HEK293 (cell line): ENCODE results near the gene RHOT2.

Experiments used
- CTCF ChIA-PET: fragments of 350-600 bp; formaldehyde crosslinking; extraction: SDS; loops from one replicate; lab custom pipeline; 2021; ENCODE audit warnings: antibody characterized with exemption; lab: Yijun Ruan, JAX
- POLR2A ChIA-PET: fragments of 300-600 bp; formaldehyde crosslinking; extraction: SDS; loops from one replicate; lab custom pipeline; 2020; ENCODE audit warnings: antibody characterized with exemption, inconsistent platforms; lab: Yijun Ruan, JAX
- H3K27ac ChIP-seq: fragments of 200-500 bp; sonication (Bioruptor generic); 2 replicates; pipeline ENCODE4 v1.5.1; 2014; ENCODE audit warnings: low read depth, low read length, control low read depth, inconsistent platforms; ENCODE audit errors: extremely low read depth
- H3K36me3 ChIP-seq, 2 experiments: fragments of 200-500 bp in 1 of 2; sonication (Bioruptor generic) in 1 of 2; 1 replicate in 1 of 2; 2 replicates in 1 of 2; pipeline ENCODE4 v1.5.1; 2014 to 2017; ENCODE audit warnings: inconsistent platforms in 2 of 2, low read length in 2 of 2; ENCODE audit not compliant: control insufficient read depth in 2 of 2, insufficient read depth in 1 of 2
- H3K4me1 ChIP-seq: fragments of 200-500 bp; sonication (Bioruptor generic); 2 replicates; pipeline ENCODE4 v1.5.1; 2014; ENCODE audit warnings: mild to moderate bottlenecking, low read length, inconsistent platforms; ENCODE audit not compliant: control insufficient read depth, insufficient read depth
- H3K4me3 ChIP-seq: 2 replicates; pipeline ENCODE4 v1.5.1; 2011; ENCODE audit warnings: low read depth, mild to moderate bottlenecking, control low read depth, low read length, moderate library complexity
- H3K9me3 ChIP-seq: fragments of 200-500 bp; sonication (Bioruptor generic); 2 replicates; pipeline ENCODE4 v1.5.1; 2014; ENCODE audit warnings: low read depth, low read length, inconsistent platforms; ENCODE audit not compliant: control insufficient read depth, insufficient read depth
- EGR2 ChIP-seq: fragments of 450-650 bp; formaldehyde crosslinking; IDR thresholded peaks from 2 replicates; pipeline ENCODE4 v1.5.1; 2016; ENCODE audit warnings: low read depth, missing biosample characterization, missing genetic modification characterization
- KLF1 ChIP-seq: fragments of 450-650 bp; formaldehyde crosslinking; IDR thresholded peaks from 2 replicates; pipeline ENCODE4 v1.5.1; 2016; ENCODE audit warnings: missing biosample characterization, missing genetic modification characterization
- KLF10 ChIP-seq: fragments of 450-650 bp; IDR thresholded peaks from 2 replicates; pipeline ENCODE4 v1.5.1; 2018; ENCODE audit warnings: missing biosample characterization, mild to moderate bottlenecking, missing genetic modification characterization
- KLF8 ChIP-seq: fragments of 450-650 bp; formaldehyde crosslinking; IDR thresholded peaks from 2 replicates; pipeline ENCODE4 v1.5.1; 2016; ENCODE audit warnings: missing biosample characterization, missing genetic modification characterization
- MEIS1 ChIP-seq: sonication (generic); formaldehyde crosslinking; IDR thresholded peaks from 2 replicates; pipeline ENCODE4 v1.8.1; 2022; ENCODE audit warnings: missing genetic modification reagents, mild to moderate bottlenecking, borderline replicate concordance
- OSR2 ChIP-seq: fragments of 450-650 bp; formaldehyde crosslinking; IDR thresholded peaks from 2 replicates; pipeline ENCODE4 v1.5.1; 2016; ENCODE audit warnings: missing biosample characterization, missing genetic modification characterization
- PRDM6 ChIP-seq: fragments of 450-650 bp; formaldehyde crosslinking; IDR thresholded peaks from 2 replicates; pipeline ENCODE4 v1.5.1; 2017; ENCODE audit warnings: missing biosample characterization, missing genetic modification characterization
- SALL2 ChIP-seq: fragments of 450-650 bp; formaldehyde crosslinking; IDR thresholded peaks from 2 replicates; pipeline ENCODE4 v1.5.0; 2017; ENCODE audit warnings: missing biosample characterization, mild to moderate bottlenecking, missing genetic modification characterization, borderline replicate concordance
- ZBTB1 ChIP-seq: fragments of 450-650 bp; formaldehyde crosslinking; IDR thresholded peaks from 2 replicates; pipeline ENCODE4 v1.5.1; 2016; ENCODE audit warnings: missing biosample characterization, missing genetic modification characterization
- ZFP37 ChIP-seq: fragments of 450-650 bp; formaldehyde crosslinking; IDR thresholded peaks from 2 replicates; pipeline ENCODE4 v1.5.1; 2016; ENCODE audit warnings: missing biosample characterization, missing genetic modification characterization
- ZNF138 ChIP-seq: fragments of 450-650 bp; formaldehyde crosslinking; IDR thresholded peaks from 2 replicates; pipeline ENCODE4 v1.5.1; 2016; ENCODE audit warnings: missing biosample characterization, missing genetic modification characterization, borderline replicate concordance
- ZNF23 ChIP-seq: fragments of 450-650 bp; formaldehyde crosslinking; IDR thresholded peaks from 2 replicates; pipeline ENCODE4 v1.5.1; 2016; ENCODE audit warnings: missing biosample characterization, missing genetic modification characterization, borderline replicate concordance
- ZNF362 ChIP-seq: fragments of 450-650 bp; formaldehyde crosslinking; IDR thresholded peaks from 2 replicates; pipeline ENCODE4 v1.5.1; 2016; ENCODE audit warnings: missing biosample characterization, missing genetic modification characterization
- ZNF423 ChIP-seq: fragments of 450-650 bp; formaldehyde crosslinking; IDR thresholded peaks from 2 replicates; pipeline ENCODE4 v1.5.1; 2016; ENCODE audit warnings: missing biosample characterization, missing genetic modification characterization
- ZNF473 ChIP-seq: fragments of 450-650 bp; formaldehyde crosslinking; IDR thresholded peaks from 2 replicates; pipeline ENCODE4 v1.5.1; 2017; ENCODE audit warnings: missing biosample characterization, missing genetic modification characterization
- ZNF48 ChIP-seq: fragments of 450-650 bp; formaldehyde crosslinking; IDR thresholded peaks from 2 replicates; pipeline ENCODE4 v1.5.1; 2016; ENCODE audit warnings: missing biosample characterization, missing genetic modification characterization
- ZNF561 ChIP-seq: fragments of 450-650 bp; IDR thresholded peaks from 2 replicates; pipeline ENCODE4 v1.5.1; 2018; ENCODE audit warnings: missing biosample characterization, missing genetic modification characterization, borderline replicate concordance
- ZNF624 ChIP-seq: fragments of 450-650 bp; formaldehyde crosslinking; IDR thresholded peaks from 2 replicates; pipeline ENCODE4 v1.5.1; 2017; ENCODE audit warnings: missing biosample characterization, missing genetic modification characterization
- ZNF658 ChIP-seq: fragments of 450-650 bp; formaldehyde crosslinking; IDR thresholded peaks from 2 replicates; pipeline ENCODE4; 2016; ENCODE audit warnings: missing biosample characterization, missing genetic modification characterization
- ZNF843 ChIP-seq: fragments of 450-650 bp; formaldehyde crosslinking; IDR thresholded peaks from 2 replicates; pipeline ENCODE4 v1.5.1; 2016; ENCODE audit warnings: missing biosample characterization, missing genetic modification characterization
- TF ChIP-seq, protein P1 (sequence below): fragments of 450-650 bp; formaldehyde crosslinking; IDR thresholded peaks from 2 replicates; pipeline ENCODE4 v1.5.1; 2016; ENCODE audit warnings: missing biosample characterization, missing genetic modification characterization
- TF ChIP-seq, protein P2 (sequence below): fragments of 450-650 bp; formaldehyde crosslinking; IDR thresholded peaks from 2 replicates; pipeline ENCODE4 v1.5.1; 2016; ENCODE audit warnings: missing biosample characterization, missing genetic modification characterization
- TF ChIP-seq, protein P3 (sequence below): fragments of 450-650 bp; formaldehyde crosslinking; optimal IDR thresholded peaks from 2 replicates; pipeline ENCODE3; 2016; ENCODE audit warnings: missing biosample characterization, mild to moderate bottlenecking, missing genetic modification characterization
- TF ChIP-seq, protein P4 (sequence below): fragments of 450-650 bp; formaldehyde crosslinking; IDR thresholded peaks from 2 replicates; pipeline ENCODE4 v1.5.1; 2016; ENCODE audit warnings: missing biosample characterization, missing genetic modification characterization
- TF ChIP-seq, protein P5 (sequence below): fragments of 450-650 bp; formaldehyde crosslinking; IDR thresholded peaks from 2 replicates; pipeline ENCODE4 v1.5.1; 2016; ENCODE audit warnings: missing biosample characterization, missing genetic modification characterization, low read depth

RHOT2 gene

DNA sequence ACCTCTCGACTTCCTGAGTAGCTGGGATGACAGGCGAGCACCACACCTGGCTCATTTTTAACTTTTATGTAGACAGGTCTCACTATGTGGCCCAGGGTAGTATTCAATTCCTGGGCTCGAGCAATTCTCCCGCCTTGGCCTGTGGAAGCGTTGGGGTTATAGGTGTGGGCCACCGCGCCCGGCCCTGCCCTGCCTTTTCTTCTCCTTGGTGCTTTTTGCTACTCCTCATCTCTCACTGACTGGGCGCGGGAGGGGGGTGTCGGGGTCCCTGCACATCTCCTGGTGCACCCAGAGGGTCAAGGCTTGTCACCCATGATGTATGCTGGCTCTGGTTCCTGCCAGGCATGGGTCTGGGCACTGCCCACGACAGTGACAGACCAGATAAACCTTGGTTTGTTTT is 23.4 kb upstream of the RHOT2 start (continued):
- TF ChIP-seq ZNF362 (tag by site-specific recombination) (no peak), PRDM6 (tag by site-specific recombination) (no peak), ZNF658 (no peak)

DNA sequence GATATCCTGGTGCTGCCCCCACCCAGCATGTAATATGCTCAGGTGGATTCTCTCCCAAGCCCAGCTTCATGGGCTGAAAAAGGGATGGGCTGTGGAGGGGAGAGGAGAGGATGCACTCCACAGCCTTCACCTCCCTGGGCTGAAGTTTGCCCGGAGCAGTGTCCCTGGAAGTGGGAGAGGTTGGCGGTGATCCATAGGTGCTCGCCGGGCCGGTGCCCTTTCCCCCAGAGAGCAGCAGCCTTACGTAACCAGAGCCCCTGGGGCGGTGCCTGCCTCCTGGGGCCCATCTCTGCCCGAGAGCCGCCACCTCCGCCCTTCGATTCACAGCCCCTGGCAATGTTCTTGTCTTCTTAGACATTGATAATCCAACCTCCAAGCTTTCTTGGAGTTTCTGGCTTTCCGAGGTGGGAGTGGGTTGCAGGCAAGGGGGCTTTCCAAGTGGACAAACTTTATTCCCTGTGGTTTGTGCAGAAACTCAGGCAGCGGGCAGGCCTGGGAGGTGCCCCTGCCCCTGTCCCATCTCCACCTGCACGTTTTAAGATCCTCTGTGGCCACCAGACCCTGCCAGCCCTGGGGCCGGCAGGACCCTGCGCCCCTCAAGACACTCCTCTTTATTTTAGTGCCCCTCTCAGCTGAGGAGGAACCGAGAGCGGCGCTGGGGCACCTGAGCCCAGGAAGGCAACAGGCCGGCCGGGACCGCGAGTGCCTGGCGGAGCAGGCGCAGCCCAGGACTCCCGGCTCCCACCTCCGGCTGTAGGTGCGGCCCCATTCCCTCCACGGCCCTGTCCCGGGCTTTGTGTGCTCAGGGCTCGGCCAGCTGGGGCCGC is 21.9 kb upstream of the RHOT2 start:
- CTCF ChIA-PET, result no interaction called here
- Histone ChIP-seq H3K4me3 (no peak overlapping the region), H3K27ac (peak overlapping the region; percentile 31; the same call in 1 of the 2 replicates), H3K9me3 (no peaks in the 10 kb centered on the region), H3K36me3 (peaks cover 0 to 7% of the 10 kb centered on the region in 2 experiments; a peak in 2 of 3 replicates), H3K4me1 (peaks cover 9% of the 10 kb centered on the region; the same call in 1 of the 2 replicates)
- POLR2A ChIA-PET, result interaction anchor here (1.5 kb wide), 1 partner anchor 9 kb away, joined by 3 read pairs; no protein-coding TSS in a partner anchor
- TF ChIP-seq ZNF23 (tag by site-specific recombination), result no peak
- TF ChIP-seq OSR2 (tag by site-specific recombination), result no peak
- no peak for TF ChIP-seq ZNF843 (tag by site-specific recombination)
- no peak for TF ChIP-seq ZFP37
- TF ChIP-seq ZBTB1 (tag by site-specific recombination), result no peak
- no peak for TF ChIP-seq ZNF473 (tag by site-specific recombination)
- TF ChIP-seq MEIS1, result no peak
- TF ChIP-seq, protein P1, sequence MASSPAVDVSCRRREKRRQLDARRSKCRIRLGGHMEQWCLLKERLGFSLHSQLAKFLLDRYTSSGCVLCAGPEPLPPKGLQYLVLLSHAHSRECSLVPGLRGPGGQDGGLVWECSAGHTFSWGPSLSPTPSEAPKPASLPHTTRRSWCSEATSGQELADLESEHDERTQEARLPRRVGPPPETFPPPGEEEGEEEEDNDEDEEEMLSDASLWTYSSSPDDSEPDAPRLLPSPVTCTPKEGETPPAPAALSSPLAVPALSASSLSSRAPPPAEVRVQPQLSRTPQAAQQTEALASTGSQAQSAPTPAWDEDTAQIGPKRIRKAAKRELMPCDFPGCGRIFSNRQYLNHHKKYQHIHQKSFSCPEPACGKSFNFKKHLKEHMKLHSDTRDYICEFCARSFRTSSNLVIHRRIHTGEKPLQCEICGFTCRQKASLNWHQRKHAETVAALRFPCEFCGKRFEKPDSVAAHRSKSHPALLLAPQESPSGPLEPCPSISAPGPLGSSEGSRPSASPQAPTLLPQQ (tag by site-specific recombination), result 0 out of 2 replicates have a peak, but pooled peaks have one; percentile 57
- TF ChIP-seq, protein P2, sequence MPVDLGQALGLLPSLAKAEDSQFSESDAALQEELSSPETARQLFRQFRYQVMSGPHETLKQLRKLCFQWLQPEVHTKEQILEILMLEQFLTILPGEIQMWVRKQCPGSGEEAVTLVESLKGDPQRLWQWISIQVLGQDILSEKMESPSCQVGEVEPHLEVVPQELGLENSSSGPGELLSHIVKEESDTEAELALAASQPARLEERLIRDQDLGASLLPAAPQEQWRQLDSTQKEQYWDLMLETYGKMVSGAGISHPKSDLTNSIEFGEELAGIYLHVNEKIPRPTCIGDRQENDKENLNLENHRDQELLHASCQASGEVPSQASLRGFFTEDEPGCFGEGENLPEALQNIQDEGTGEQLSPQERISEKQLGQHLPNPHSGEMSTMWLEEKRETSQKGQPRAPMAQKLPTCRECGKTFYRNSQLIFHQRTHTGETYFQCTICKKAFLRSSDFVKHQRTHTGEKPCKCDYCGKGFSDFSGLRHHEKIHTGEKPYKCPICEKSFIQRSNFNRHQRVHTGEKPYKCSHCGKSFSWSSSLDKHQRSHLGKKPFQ (tag by site-specific recombination), result no peak
- TF ChIP-seq, protein P3, sequence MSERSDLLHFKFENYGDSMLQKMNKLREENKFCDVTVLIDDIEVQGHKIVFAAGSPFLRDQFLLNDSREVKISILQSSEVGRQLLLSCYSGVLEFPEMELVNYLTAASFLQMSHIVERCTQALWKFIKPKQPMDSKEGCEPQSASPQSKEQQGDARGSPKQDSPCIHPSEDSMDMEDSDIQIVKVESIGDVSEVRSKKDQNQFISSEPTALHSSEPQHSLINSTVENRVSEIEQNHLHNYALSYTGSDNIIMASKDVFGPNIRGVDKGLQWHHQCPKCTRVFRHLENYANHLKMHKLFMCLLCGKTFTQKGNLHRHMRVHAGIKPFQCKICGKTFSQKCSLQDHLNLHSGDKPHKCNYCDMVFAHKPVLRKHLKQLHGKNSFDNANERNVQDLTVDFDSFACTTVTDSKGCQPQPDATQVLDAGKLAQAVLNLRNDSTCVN (tag by site-specific recombination), result no peak
- peak; percentile 79; the same call in 1 of the 2 replicates for TF ChIP-seq KLF1 (tag by site-specific recombination)
- TF ChIP-seq, protein P4, sequence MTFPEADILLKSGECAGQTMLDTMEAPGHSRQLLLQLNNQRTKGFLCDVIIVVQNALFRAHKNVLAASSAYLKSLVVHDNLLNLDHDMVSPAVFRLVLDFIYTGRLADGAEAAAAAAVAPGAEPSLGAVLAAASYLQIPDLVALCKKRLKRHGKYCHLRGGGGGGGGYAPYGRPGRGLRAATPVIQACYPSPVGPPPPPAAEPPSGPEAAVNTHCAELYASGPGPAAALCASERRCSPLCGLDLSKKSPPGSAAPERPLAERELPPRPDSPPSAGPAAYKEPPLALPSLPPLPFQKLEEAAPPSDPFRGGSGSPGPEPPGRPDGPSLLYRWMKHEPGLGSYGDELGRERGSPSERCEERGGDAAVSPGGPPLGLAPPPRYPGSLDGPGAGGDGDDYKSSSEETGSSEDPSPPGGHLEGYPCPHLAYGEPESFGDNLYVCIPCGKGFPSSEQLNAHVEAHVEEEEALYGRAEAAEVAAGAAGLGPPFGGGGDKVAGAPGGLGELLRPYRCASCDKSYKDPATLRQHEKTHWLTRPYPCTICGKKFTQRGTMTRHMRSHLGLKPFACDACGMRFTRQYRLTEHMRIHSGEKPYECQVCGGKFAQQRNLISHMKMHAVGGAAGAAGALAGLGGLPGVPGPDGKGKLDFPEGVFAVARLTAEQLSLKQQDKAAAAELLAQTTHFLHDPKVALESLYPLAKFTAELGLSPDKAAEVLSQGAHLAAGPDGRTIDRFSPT (tag by site-specific recombination), result no peak
- no peak for TF ChIP-seq ZNF138 (tag by site-specific recombination)
- TF ChIP-seq, protein P5, sequence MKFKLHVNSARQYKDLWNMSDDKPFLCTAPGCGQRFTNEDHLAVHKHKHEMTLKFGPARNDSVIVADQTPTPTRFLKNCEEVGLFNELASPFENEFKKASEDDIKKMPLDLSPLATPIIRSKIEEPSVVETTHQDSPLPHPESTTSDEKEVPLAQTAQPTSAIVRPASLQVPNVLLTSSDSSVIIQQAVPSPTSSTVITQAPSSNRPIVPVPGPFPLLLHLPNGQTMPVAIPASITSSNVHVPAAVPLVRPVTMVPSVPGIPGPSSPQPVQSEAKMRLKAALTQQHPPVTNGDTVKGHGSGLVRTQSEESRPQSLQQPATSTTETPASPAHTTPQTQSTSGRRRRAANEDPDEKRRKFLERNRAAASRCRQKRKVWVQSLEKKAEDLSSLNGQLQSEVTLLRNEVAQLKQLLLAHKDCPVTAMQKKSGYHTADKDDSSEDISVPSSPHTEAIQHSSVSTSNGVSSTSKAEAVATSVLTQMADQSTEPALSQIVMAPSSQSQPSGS, result no peak
- no peak for TF ChIP-seq ZNF624 (tag by site-specific recombination)
- no peak for TF ChIP-seq EGR2 (tag by site-specific recombination)
- TF ChIP-seq KLF10 (tag by site-specific recombination), result no peak
- no peak for TF ChIP-seq KLF8
- peak; percentile 91 for TF ChIP-seq ZNF423 (tag by site-specific recombination)
- no peak for TF ChIP-seq SALL2 (tag by site-specific recombination)
- TF ChIP-seq ZNF561 (tag by site-specific recombination), result no peak
- TF ChIP-seq ZNF48 (tag by site-specific recombination), result no peak
